Body of pancreas (tissue), 4 donors: ENCODE results near the gene PER2.

Experiments used
- POLR2A ChIP-seq, 3 donors: fragments of 450-650 bp; IDR thresholded peaks; one replicate each; pipeline ENCODE4 v1.6.1; 2016; ENCODE audit warnings: antibody characterized with exemption in 3 of 3, mild to moderate bottlenecking in 2 of 3
- TF ChIP-seq, protein P1 (sequence below), 7 experiments: fragments of 450-650 bp in 4 of 7; fragments of 200-600 bp in 3 of 7; sonication (generic) in 3 of 7; IDR thresholded peaks; one replicate each; pipeline ENCODE4 v1.5.1; 2016 to 2019; ENCODE audit warnings: antibody characterized with exemption in 7 of 7

DNA sequence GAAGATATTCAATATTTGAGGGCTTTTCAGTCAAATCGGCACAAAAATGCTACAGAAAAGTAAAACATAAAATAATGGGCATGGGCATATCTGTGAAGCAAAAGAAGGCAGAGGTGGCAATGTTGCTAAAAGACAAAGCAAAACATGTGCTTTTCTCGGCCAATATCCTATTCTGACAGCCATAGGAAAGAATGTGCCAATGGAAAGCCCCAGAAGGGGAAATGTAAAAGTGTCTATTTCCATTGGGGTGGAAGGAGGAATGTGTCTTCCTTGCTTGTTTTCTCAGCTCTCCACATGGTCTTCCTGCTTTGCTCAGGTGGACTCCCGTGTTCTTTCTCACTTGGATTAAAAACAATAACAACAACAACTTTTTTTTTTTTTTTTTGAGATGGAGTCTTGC, 13.7 kb upstream of the PER2 start:
- TF ChIP-seq, protein P1, sequence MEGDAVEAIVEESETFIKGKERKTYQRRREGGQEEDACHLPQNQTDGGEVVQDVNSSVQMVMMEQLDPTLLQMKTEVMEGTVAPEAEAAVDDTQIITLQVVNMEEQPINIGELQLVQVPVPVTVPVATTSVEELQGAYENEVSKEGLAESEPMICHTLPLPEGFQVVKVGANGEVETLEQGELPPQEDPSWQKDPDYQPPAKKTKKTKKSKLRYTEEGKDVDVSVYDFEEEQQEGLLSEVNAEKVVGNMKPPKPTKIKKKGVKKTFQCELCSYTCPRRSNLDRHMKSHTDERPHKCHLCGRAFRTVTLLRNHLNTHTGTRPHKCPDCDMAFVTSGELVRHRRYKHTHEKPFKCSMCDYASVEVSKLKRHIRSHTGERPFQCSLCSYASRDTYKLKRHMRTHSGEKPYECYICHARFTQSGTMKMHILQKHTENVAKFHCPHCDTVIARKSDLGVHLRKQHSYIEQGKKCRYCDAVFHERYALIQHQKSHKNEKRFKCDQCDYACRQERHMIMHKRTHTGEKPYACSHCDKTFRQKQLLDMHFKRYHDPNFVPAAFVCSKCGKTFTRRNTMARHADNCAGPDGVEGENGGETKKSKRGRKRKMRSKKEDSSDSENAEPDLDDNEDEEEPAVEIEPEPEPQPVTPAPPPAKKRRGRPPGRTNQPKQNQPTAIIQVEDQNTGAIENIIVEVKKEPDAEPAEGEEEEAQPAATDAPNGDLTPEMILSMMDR (IDR thresholded peaks at IDR 0.05), result no peak
- TF ChIP-seq POLR2A (IDR thresholded peaks at IDR 0.05), result no peak
